Activated T-helper 1 cell treated with anti-CD3 and anti-CD28 coated beads, Interleukin-2, amount 50 U/mL, for 16 hours (primary cell): ENCODE measurements around the gene HDLBP.

Experiments used
- DNase-seq, 2 donors: peaks; one replicate each; pipeline ENCODE4 v3.0.0-alpha.2; 2020; ENCODE audit warnings: low read depth in 1 of 2, low spot score in 1 of 2

The HDLBP gene

GRCh38 chr2:241216211-241216761, 99.2 kb downstream of the HDLBP start:
- no peak for DNase-seq

GRCh38 chr2:241215421-241215820, 100.1 kb downstream of the HDLBP start:
- no peak for DNase-seq

GRCh38 chr2:241214766-241215165, 100.7 kb downstream of the HDLBP start:
- no peak for DNase-seq

- DNase-seq = no peak
These were observed 101.3 kb downstream of the HDLBP start for GRCh38 chr2:241214209-241214608.

GRCh38 chr2:241213567-241213966, 101.9 kb downstream of the HDLBP start:
- DNase-seq = no peak

GRCh38 chr2:241213041-241213440, 102.4 kb downstream of the HDLBP start:
- DNase-seq = no peak

- no peak for DNase-seq
These were observed 104.2 kb downstream of the HDLBP start for GRCh38 chr2:241211276-241211675.

GRCh38 chr2:241209271-241209670, 106.2 kb downstream of the HDLBP start:
- DNase-seq = no peak

GRCh38 chr2:241208058-241208457, 107.4 kb downstream of the HDLBP start:
- DNase-seq = no peak

GRCh38 chr2:241207641-241208040, 107.8 kb downstream of the HDLBP start:
- DNase-seq = no peak

- no peak for DNase-seq
These were observed 108.3 kb downstream of the HDLBP start for GRCh38 chr2:241207151-241207550.

- no peak for DNase-seq
These were observed 110.4 kb downstream of the HDLBP start for GRCh38 chr2:241205086-241205485.

GRCh38 chr2:241204490-241204889, 111.0 kb downstream of the HDLBP start:
- DNase-seq = no peak

- no peak for DNase-seq
These were observed 111.5 kb downstream of the HDLBP start for GRCh38 chr2:241204010-241204384.

- DNase-seq = no peak
These were observed 112.1 kb downstream of the HDLBP start for GRCh38 chr2:241203218-241204009.

- DNase-seq = no peak
These were observed 112.8 kb downstream of the HDLBP start for GRCh38 chr2:241202681-241203080.

GRCh38 chr2:241202268-241202585, 113.2 kb downstream of the HDLBP start:
- DNase-seq = no peak

- no peak for DNase-seq
These were observed 113.8 kb downstream of the HDLBP start for GRCh38 chr2:241201445-241202267.

GRCh38 chr2:241200822-241201395, 114.6 kb downstream of the HDLBP start:
- DNase-seq = no peak

- DNase-seq = no peak
These were observed 115.3 kb downstream of the HDLBP start for GRCh38 chr2:241199897-241200821.

- DNase-seq = no peak
These were observed 116.2 kb downstream of the HDLBP start for GRCh38 chr2:241199286-241199685.
